Nephron (organoid): Measurements from ENCODE around the gene RFX6.

Experiments used
- H3K27ac Mint-ChIP-seq, 3 experiments: 2 replicates each; pipeline ENCODE4 v1.8.0; 2020; ENCODE audit warnings: mixed read lengths in 3 of 3, mild to moderate bottlenecking in 2 of 3, moderate library complexity in 1 of 3
- H3K27me3 Mint-ChIP-seq: 2 replicates; pipeline ENCODE4 v1.8.0; 2021; ENCODE audit warnings: low read depth, mild to moderate bottlenecking, moderate library complexity, mixed read lengths
- H3K36me3 Mint-ChIP-seq: 2 replicates; pipeline ENCODE4 v1.8.0; 2020; ENCODE audit warnings: low read depth, mixed read lengths
- H3K4me1 Mint-ChIP-seq: 2 replicates; pipeline ENCODE4 v1.8.0; 2020; ENCODE audit warnings: mixed read lengths
- H3K4me3 Mint-ChIP-seq, 3 experiments: 2 replicates each; pipeline ENCODE4 v1.8.0; 2020; ENCODE audit warnings: mild to moderate bottlenecking in 3 of 3, mixed read lengths in 3 of 3, moderate library complexity in 2 of 3
- H3K9me3 Mint-ChIP-seq: 2 replicates; pipeline ENCODE4 v1.8.0; 2020; ENCODE audit warnings: mixed read lengths
- TF ChIP-seq, protein P1 (sequence below), 3 experiments: fragments of 200-600 bp; sonication (generic); IDR thresholded peaks; one replicate each; pipeline ENCODE4 v1.5.0; 2021; ENCODE audit warnings: antibody characterized with exemption in 3 of 3; ENCODE audit not compliant: unreplicated experiment in 3 of 3

RFX6 gene

DNA sequence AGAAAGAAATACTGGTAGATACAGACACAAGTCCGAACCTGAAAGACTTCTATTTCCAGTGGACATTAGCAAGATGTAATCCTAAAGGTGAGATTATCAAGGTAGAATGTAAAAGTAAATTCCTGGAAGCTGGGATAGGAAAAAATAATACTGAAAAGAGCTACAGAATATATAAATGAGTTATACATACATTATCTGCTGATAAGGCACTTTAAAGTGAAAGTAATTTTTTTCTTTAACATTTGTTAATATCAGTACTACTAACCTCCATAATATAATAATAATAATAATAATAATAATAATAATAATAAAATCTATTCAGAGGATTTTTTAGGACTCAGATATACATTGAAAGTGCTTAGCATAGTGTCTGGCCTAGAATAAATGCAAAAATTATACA lies 102.5 kb downstream of the RFX6 start:
- TF ChIP-seq, protein P1, sequence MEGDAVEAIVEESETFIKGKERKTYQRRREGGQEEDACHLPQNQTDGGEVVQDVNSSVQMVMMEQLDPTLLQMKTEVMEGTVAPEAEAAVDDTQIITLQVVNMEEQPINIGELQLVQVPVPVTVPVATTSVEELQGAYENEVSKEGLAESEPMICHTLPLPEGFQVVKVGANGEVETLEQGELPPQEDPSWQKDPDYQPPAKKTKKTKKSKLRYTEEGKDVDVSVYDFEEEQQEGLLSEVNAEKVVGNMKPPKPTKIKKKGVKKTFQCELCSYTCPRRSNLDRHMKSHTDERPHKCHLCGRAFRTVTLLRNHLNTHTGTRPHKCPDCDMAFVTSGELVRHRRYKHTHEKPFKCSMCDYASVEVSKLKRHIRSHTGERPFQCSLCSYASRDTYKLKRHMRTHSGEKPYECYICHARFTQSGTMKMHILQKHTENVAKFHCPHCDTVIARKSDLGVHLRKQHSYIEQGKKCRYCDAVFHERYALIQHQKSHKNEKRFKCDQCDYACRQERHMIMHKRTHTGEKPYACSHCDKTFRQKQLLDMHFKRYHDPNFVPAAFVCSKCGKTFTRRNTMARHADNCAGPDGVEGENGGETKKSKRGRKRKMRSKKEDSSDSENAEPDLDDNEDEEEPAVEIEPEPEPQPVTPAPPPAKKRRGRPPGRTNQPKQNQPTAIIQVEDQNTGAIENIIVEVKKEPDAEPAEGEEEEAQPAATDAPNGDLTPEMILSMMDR (IDR thresholded peaks at IDR 0.05; ENCODE audit: unreplicated experiment in 3 of 3) = no peak
- no peaks in the 10 kb centered on the region for H3K27me3 Mint-ChIP-seq
- H3K4me1 Mint-ChIP-seq = peaks cover 2% of the 10 kb centered on the region
- H3K27ac Mint-ChIP-seq = no peak overlapping the region
- no peaks in the 10 kb centered on the region for H3K36me3 Mint-ChIP-seq
- no peak overlapping the region for H3K4me3 Mint-ChIP-seq
- H3K9me3 Mint-ChIP-seq = peaks cover 9% of the 10 kb centered on the region
